Bronchus fibroblast of lung (primary cell): ENCODE data around the gene EFL1. TPM values are rescaled to one million over a fixed set of nuclear protein-coding genes. Genes with fewer than 3 reads are reported as not detected.

Experiments used
- total RNA-seq: library from RNA; depleted of rRNA; stranded (reverse); fragments of >200 nt; gene quantifications from 2 replicates; pipeline ENCODE4 v1.2.3, GENCODE V29; 2015

EFL1 gene
- total RNA-seq = 8.1 and 8.3 TPM in 2 replicates

DNA sequence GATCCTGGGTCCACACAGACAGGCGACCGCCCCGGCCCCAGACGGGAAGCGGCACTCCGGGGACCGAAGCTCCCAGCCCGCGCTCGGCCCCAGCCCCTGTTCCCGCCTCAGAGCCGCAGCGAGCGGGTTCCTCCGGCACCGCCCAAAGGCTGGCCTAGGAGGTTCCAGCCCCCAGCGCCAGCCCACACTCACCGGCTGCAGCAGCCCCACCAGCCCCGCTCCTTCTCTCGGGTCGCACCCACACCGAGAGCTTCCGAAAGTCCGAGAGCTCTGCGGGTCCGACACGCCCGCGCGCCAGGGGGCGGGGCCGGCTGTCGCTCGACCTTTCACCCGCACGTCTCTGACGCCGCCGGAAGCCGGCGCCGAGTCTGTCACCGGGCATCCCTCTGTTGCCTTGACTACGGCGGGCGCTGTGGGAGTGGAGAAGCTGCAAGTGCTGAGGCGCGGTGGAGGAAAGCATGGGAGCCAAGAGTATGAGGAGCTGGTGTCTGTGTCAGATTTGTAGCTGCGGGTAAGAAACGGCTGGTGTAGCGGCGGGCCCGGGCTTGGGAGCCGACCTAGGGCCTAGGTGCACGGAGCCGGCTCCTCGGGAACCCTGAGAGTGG, at the start of gene EFL1, which contains the start of gene SAXO2:
Gene EFL1, minus strand, starts transcription at position 313 of the 605 bp plus-strand sequence. CDS start 956 bp downstream, outside the sequence.
Gene SAXO2, plus strand, starts transcription at position 397 of the 605 bp plus-strand sequence. Its CDS starts 62 bp downstream, at position 459.

Other genes with a start within 250 kb of the EFL1 start
- gene MEX3B, start 216.7 kb downstream of the EFL1 start, total RNA-seq = 7.9 and 9.1 TPM in 2 replicates
- under 0.01 and 0.50 TPM in 2 replicates for gene SAXO2, start 84 bp upstream of the EFL1 start, total RNA-seq
- under 0.01 and 0.34 TPM in 2 replicates for gene GOLGA6L10, start 86.7 kb upstream of the EFL1 start, total RNA-seq
- gene GOLGA6L9, start 167.1 kb upstream of the EFL1 start, total RNA-seq = 0.59 and 1.2 TPM in 2 replicates